ENCODE measurements around the gene ESPN. TPM values are rescaled to one million over a fixed set of nuclear protein-coding genes. Genes with fewer than 3 reads are reported as not detected.

The ESPN gene
- total and polyA plus RNA-seq, 7 donors: 0.55 to 202 (median 86.5) TPM; not detected in 2

- Histone ChIP-seq H3K4me1 (peaks cover 0 to 9% (median 8%) of the 10 kb centered on the region in 4 donors), H3K9me3 (no peaks in the 10 kb centered on the region), H3K27me3 (peaks cover 10 to 58% (median 48%) of the 10 kb centered on the region in 3 donors), H3K4me3 (no peak overlapping the region), H3K27ac (no peak overlapping the region), H3K36me3 (no peaks in the 10 kb centered on the region)
- no peak for DNase-seq
- TF ChIP-seq POLR2A (IDR thresholded peaks at IDR 0.05): no peak
- no peak for TF ChIP-seq POLR2AphosphoS5 (IDR thresholded peaks at IDR 0.05)
- peak; percentile 38 to 96 (median 70) for TF ChIP-seq CTCF (IDR thresholded peaks at IDR 0.05)
- no peak for TF ChIP-seq EP300 (IDR thresholded peaks at IDR 0.05)
- WGBS, 2 donors: 13 to 16% methylated on average over 5 of the region's 5 CpGs
- intact Hi-C loops (cut with DNase I): no loop called here
These were observed 13.5 kb downstream of the ESPN start for GRCh38 chr1:6438047-6438525.

GRCh38 chr1:6440198-6441126 lies 15.9 kb downstream of the ESPN start:
- intact Hi-C loops (cut with DNase I): no loop called here
- peaks cover 10 to 71% (median 48%) of the 10 kb centered on the region in 3 donors for H3K27me3 ChIP-seq
- TF ChIP-seq POLR2A (IDR thresholded peaks at IDR 0.05) (no peak), CTCF (IDR thresholded peaks at IDR 0.05) (peak in 1 of 4 experiments; percentile 22)
- H3K4me1 ChIP-seq: peaks cover 0 to 9% (median 8%) of the 10 kb centered on the region in 4 donors
- 7 to 18% methylated on average over 99 to 100 of the region's 101 CpGs for WGBS, 2 donors
- peak overlapping the region in 1 of 4 donors; percentile 23 for H3K4me3 ChIP-seq
- no peak for DNase-seq
- no peaks in the 10 kb centered on the region for H3K9me3 ChIP-seq
- H3K36me3 ChIP-seq: no peaks in the 10 kb centered on the region
- H3K27ac ChIP-seq: no peak overlapping the region

- WGBS, 2 donors: 84 to 90% methylated on average over 7 of the region's 7 CpGs
- H3K4me1 ChIP-seq: peaks cover 0 to 9% (median 8%) of the 10 kb centered on the region in 4 donors
- H3K4me3 ChIP-seq: no peak overlapping the region
- DNase-seq: no peak
- no peak overlapping the region for H3K27ac ChIP-seq
- TF ChIP-seq POLR2A (IDR thresholded peaks at IDR 0.05): no peak
- TF ChIP-seq CTCF (IDR thresholded peaks at IDR 0.05): no peak
- TF ChIP-seq EP300 (IDR thresholded peaks at IDR 0.05): no peak
- TF ChIP-seq POLR2AphosphoS5 (IDR thresholded peaks at IDR 0.05): no peak
- no peaks in the 10 kb centered on the region for H3K9me3 ChIP-seq
- H3K36me3 ChIP-seq: no peaks in the 10 kb centered on the region
- intact Hi-C loops (cut with DNase I): no loop called here
- peaks cover 10 to 76% (median 52%) of the 10 kb centered on the region in 3 donors for H3K27me3 ChIP-seq
These were observed 17.0 kb downstream of the ESPN start for GRCh38 chr1:6441586-6441985.

GRCh38 chr1:6443339-6444115 lies 19.0 kb downstream of the ESPN start:
- 87 to 90% methylated on average over 21 of the region's 21 CpGs for WGBS, 2 donors
- no peaks in the 10 kb centered on the region for H3K9me3 ChIP-seq
- H3K27ac ChIP-seq: no peak overlapping the region
- no peaks in the 10 kb centered on the region for H3K36me3 ChIP-seq
- peaks cover 0 to 25% (median 24%) of the 10 kb centered on the region in 4 donors for H3K4me1 ChIP-seq
- TF ChIP-seq CTCF (IDR thresholded peaks at IDR 0.05): no peak
- TF ChIP-seq POLR2AphosphoS5 (IDR thresholded peaks at IDR 0.05): no peak
- no peak for TF ChIP-seq EP300 (IDR thresholded peaks at IDR 0.05)
- no peak for TF ChIP-seq POLR2A (IDR thresholded peaks at IDR 0.05)
- intact Hi-C loops (cut with DNase I): no loop called here
- H3K27me3 ChIP-seq: peaks cover 27 to 77% (median 55%) of the 10 kb centered on the region in 3 donors
- no peak overlapping the region for H3K4me3 ChIP-seq
- no peak for DNase-seq

Measured in sigmoid colon (tissue), 7 donors.